Endothelial cell of umbilical vein (primary cell): Measurements from ENCODE around the gene RAI1. TPM values are rescaled to one million over a fixed set of nuclear protein-coding genes. Genes with fewer than 3 reads are reported as not detected.
A peak's percentile ranks its signal among the peaks of the same experiment; 100 is the strongest.

ENCODE experiments used
- BruUV-seq: library from RNA; stranded (reverse); fragments of 400-500 nt; replicated peaks from 2 replicates; lab custom pipeline; 2021; lab: Mats Ljungman, UMichigan
- CTCF ChIA-PET: fragments of 300-600, 350-600 bp; sonication (Branson Sonifier 250); formaldehyde crosslinking; loops from one replicate; lab custom pipeline; 2021; ENCODE audit warnings: antibody characterized with exemption, inconsistent platforms; lab: Charles Lee
- POLR2A ChIA-PET: fragments of 300-600, 350-600 bp; sonication (Branson Sonifier 250); formaldehyde crosslinking; loops from one replicate; lab custom pipeline; 2021; ENCODE audit warnings: antibody characterized with exemption, inconsistent platforms; lab: Charles Lee
- DNase-seq: peaks from one replicate; pipeline ENCODE4 v3.0.0-alpha.2; 2011; ENCODE audit warnings: low read depth, low spot score
- FAIRE-seq: peaks from 2 replicates; lab custom pipeline; 2011; peaks lifted over from hg19 to GRCh38; lab: Jason Lieb, UNC
- H2AFZ ChIP-seq: 2 replicates; pipeline ENCODE4 v1.6.0; 2012; ENCODE audit warnings: low read depth, low read length, control low read depth, inconsistent platforms
- H3K27ac ChIP-seq: 2 replicates; pipeline ENCODE4 v1.5.1; 2011; ENCODE audit warnings: low read depth, mild to moderate bottlenecking, control low read depth, low read length, moderate library complexity; ENCODE audit not compliant: insufficient read depth
- H3K27me3 ChIP-seq, 2 experiments: 2 replicates each; pipeline versions ENCODE4 v1.6.0 to v1.6.1; 2011; ENCODE audit warnings: low read length in 2 of 2, mixed read lengths in 1 of 2; ENCODE audit not compliant: control insufficient read depth in 2 of 2, insufficient read depth in 2 of 2
- H3K36me3 ChIP-seq, 2 experiments: 2 replicates in 1 of 2; 3 replicates in 1 of 2; pipeline ENCODE4 v1.5.1; 2011; ENCODE audit warnings: low read length in 2 of 2, mild to moderate bottlenecking in 1 of 2, moderate library complexity in 1 of 2; ENCODE audit not compliant: control insufficient read depth in 2 of 2, insufficient read depth in 2 of 2; ENCODE audit errors: extremely low read depth in 1 of 2
- H3K4me1 ChIP-seq: 3 replicates; pipeline ENCODE4 v1.5.1; 2011; ENCODE audit warnings: mild to moderate bottlenecking, low read length; ENCODE audit not compliant: control insufficient read depth, insufficient read depth; ENCODE audit errors: extremely low read depth
- H3K4me2 ChIP-seq: 2 replicates; pipeline ENCODE4 v1.6.1; 2011; ENCODE audit warnings: low read length, control low read depth, mixed read lengths; ENCODE audit not compliant: insufficient read depth
- H3K4me3 ChIP-seq, 3 experiments: fragments of 200-600 bp in 1 of 3; sonication (generic), shearing (Covaris generic) in 1 of 3; replicated peaks in 1 of 3; 2 replicates each; pipeline ENCODE4 v1.5.1; 2011 to 2016; ENCODE audit warnings: control low read depth in 3 of 3, low read length in 3 of 3, mild to moderate bottlenecking in 2 of 3, inconsistent platforms in 1 of 3, low read depth in 1 of 3, moderate library complexity in 1 of 3; ENCODE audit not compliant: insufficient read depth in 1 of 3
- H3K79me2 ChIP-seq: 2 replicates; pipeline ENCODE4 v1.6.0; 2012; ENCODE audit warnings: low read length, inconsistent platforms; ENCODE audit not compliant: control insufficient read depth, insufficient read depth
- H3K9ac ChIP-seq: replicated peaks from 2 replicates; pipeline ENCODE3; 2011; ENCODE audit warnings: low read length, control low read depth; ENCODE audit not compliant: insufficient read depth; ENCODE audit errors: extremely low read depth
- H3K9me1 ChIP-seq: replicated peaks from 3 replicates; pipeline ENCODE4 v1.6.0; 2011; ENCODE audit warnings: mild to moderate bottlenecking, low read length; ENCODE audit not compliant: control insufficient read depth, insufficient read depth; ENCODE audit errors: extremely low read depth
- H3K9me3 ChIP-seq: replicated peaks from 2 replicates; pipeline ENCODE4 v1.5.1; 2012; ENCODE audit warnings: low read length, inconsistent platforms; ENCODE audit not compliant: control insufficient read depth, insufficient read depth
- H4K20me1 ChIP-seq: replicated peaks from 2 replicates; pipeline ENCODE3; 2011; ENCODE audit warnings: mild to moderate bottlenecking, low read length; ENCODE audit not compliant: control insufficient read depth, insufficient read depth; ENCODE audit errors: extremely low read depth
- EZH2 ChIP-seq: IDR thresholded peaks from 2 replicates; pipeline ENCODE4 v1.6.1; 2012; ENCODE audit warnings: borderline replicate concordance, low read depth, mild to moderate bottlenecking, moderate library complexity, low read length, inconsistent platforms; ENCODE audit not compliant: severe bottlenecking
- FOS ChIP-seq: IDR thresholded peaks from 2 replicates; pipeline ENCODE4 v1.6.1; 2011; ENCODE audit warnings: mild to moderate bottlenecking, low read length, moderate library complexity, borderline replicate concordance; ENCODE audit not compliant: insufficient read depth
- GATA2 ChIP-seq: IDR thresholded peaks from 2 replicates; pipeline ENCODE4 v1.7.0; 2011; ENCODE audit warnings: low read depth, mild to moderate bottlenecking, moderate library complexity, mixed read lengths, low read length; ENCODE audit not compliant: insufficient read length, insufficient read depth
- JUN ChIP-seq: IDR thresholded peaks from 2 replicates; pipeline ENCODE4 v1.6.1; 2011; ENCODE audit warnings: borderline replicate concordance, low read depth; ENCODE audit not compliant: insufficient read length, insufficient read depth
- MAX ChIP-seq: IDR thresholded peaks from 2 replicates; pipeline ENCODE4 v1.6.1; 2011; ENCODE audit not compliant: insufficient read depth, insufficient read length
- MYC ChIP-seq: IDR thresholded peaks from one replicate; pipeline ENCODE4 v1.6.1; 2011; ENCODE audit warnings: mild to moderate bottlenecking, low read depth, low read length
- POLR2A ChIP-seq: IDR thresholded peaks from 2 replicates; pipeline ENCODE4 v1.6.1; 2012; ENCODE audit warnings: low read depth, mild to moderate bottlenecking, control low read depth, low read length
- POLR2AphosphoS5 ChIP-seq: IDR thresholded peaks from 2 replicates; pipeline ENCODE4 v1.6.1; 2012; ENCODE audit warnings: low read depth, mild to moderate bottlenecking, control low read depth, low read length, moderate library complexity; ENCODE audit not compliant: insufficient read depth
- dilution Hi-C: fragments of 300-500 bp; cut with MboI; formaldehyde crosslinking; loops from one replicate; pipeline ENCODE4 v1.15.0; 2019; ENCODE audit warnings: low sequenced_read_pairs; ENCODE audit not compliant: extremely low pct_ligation_motif_present
- intact Hi-C: fragments of 100-400 bp; cut with micrococcal nuclease; formaldehyde crosslinking; loops from one replicate; pipeline ENCODE4 v1.10.0; 2022
- polyA plus RNA-seq, 4 experiments: library from polyadenylated mRNA; depleted of rRNA in 3 of 4; stranded (reverse) in 3 of 4; unstranded in 1 of 4; fragments of >200 nt; gene quantifications; 2 replicates each; pipeline versions ENCODE4 v1.2.1 to v1.2.3, GENCODE V29; 2011 to 2012; ENCODE audit warnings: missing spikeins in 1 of 4
- total RNA-seq: library from RNA; stranded (reverse); gene quantifications from 2 replicates; pipeline ENCODE4 v1.2.3, GENCODE V29; 2021
- TF ChIP-seq, protein P1 (sequence below), 2 donors: IDR thresholded peaks; 1 replicate in 1 of 2; 2 replicates in 1 of 2; pipeline ENCODE4 v1.5.1; 2011; ENCODE audit warnings: low read length in 2 of 2, mild to moderate bottlenecking in 2 of 2, moderate library complexity in 2 of 2, control low read depth in 1 of 2, inconsistent platforms in 1 of 2, low read depth in 1 of 2; ENCODE audit not compliant: insufficient read depth in 1 of 2; ENCODE audit errors: extremely low read depth in 1 of 2

The RAI1 gene
- total and polyA plus RNA-seq, 2 donors (not counting 3 experiments of a cell fraction or from before 2014, with no cell fraction given), result 7.8 to 43.3 TPM

GRCh38 chr17:17810895-17811248 is 129.6 kb downstream of the RAI1 start:
- TF ChIP-seq MAX (no peak), GATA2 (no peak), POLR2A (no peak), POLR2AphosphoS5 (no peak), JUN (no peak)
- Histone ChIP-seq H3K9me1 (no peaks in the 10 kb centered on the region), H3K27me3 (no peaks in the 10 kb centered on the region), H4K20me1 (no peaks in the 10 kb centered on the region), H3K36me3 (peaks cover 12 to 22% of the 10 kb centered on the region in 2 experiments), H3K9ac (no peak overlapping the region), H3K27ac (no peak overlapping the region), H2AFZ (no peak overlapping the region), H3K4me3 (no peak overlapping the region), H3K9me3 (no peaks in the 10 kb centered on the region), H3K79me2 (no peaks in the 10 kb centered on the region), H3K4me1 (peaks cover 3% of the 10 kb centered on the region), H3K4me2 (no peak overlapping the region)
- POLR2A ChIA-PET, result no interaction called here
- intact Hi-C loops (loop anchor here (1.0 kb wide), 1 partner anchor 25 kb away; the partner anchor contains the start of gene SREBF1), dilution Hi-C loops (no loop called here)
- FAIRE-seq (no peak), DNase-seq (no peak)
- TSS peak; percentile 84 for BruUV-seq
- CTCF ChIA-PET, result interaction anchor here (0.6 to 8.9 kb wide), 9 partner anchors 20 to 464 kb away, joined by 3 to 68 read pairs (median 7); partner anchors contain the start of gene SREBF1

DNA sequence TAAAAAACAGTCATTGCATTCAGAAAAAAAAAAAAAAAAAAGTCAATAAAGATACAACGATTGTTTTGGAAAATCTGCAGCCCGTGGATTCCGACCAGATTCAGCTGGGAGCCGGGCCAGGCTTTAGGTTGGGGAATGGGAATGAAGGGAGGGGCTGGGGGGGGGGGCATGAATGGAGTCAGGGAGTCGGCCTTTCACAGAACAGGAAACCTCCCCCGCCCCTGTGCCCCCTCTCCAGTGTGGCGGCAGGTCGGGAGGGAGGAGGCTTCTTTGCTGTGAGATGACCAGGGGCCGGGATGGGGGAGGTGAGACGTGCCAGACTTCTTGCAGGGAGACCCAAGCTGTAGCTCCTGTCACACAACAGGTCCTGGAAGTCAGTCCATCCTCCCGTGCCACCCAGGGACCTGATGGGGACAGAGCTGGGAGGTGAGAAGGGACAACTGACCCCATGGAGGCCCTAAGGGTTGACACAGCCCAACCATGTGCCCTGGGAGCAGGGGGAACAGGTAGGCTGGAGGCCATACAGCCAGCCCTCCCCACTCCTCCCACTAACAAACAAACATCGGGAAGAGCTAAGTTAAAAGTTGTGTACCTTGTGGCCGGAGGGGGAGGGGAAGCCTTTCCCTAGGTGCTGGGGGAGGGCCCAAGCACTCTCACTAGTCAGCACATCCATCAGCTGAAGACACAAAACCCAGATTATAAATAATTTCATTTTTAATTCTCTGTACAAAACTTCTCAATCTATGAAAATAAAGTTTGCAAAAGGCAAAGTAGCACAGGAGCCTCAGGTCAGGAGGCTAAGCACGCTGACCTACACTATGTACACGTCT is 130.3 kb downstream of the RAI1 start:
- Histone ChIP-seq H4K20me1 (no peaks in the 10 kb centered on the region), H3K27ac (no peak overlapping the region), H2AFZ (no peak overlapping the region), H3K27me3 (no peaks in the 10 kb centered on the region), H3K79me2 (no peaks in the 10 kb centered on the region), H3K4me3 (no peak overlapping the region), H3K9ac (no peak overlapping the region), H3K4me2 (no peak overlapping the region), H3K9me3 (no peaks in the 10 kb centered on the region), H3K9me1 (no peaks in the 10 kb centered on the region), H3K4me1 (peaks cover 3% of the 10 kb centered on the region), H3K36me3 (peaks cover 12 to 22% of the 10 kb centered on the region in 2 experiments)
- peak; percentile 25 for DNase-seq
- intact Hi-C loops, result loop anchor here (1.0 to 2.0 kb wide), 4 partner anchors 49 to 221 kb away; partner anchors contain the start of gene RAI1
- POLR2A ChIA-PET, result interaction anchor here (0.8 kb wide), 1 partner anchor 221 kb away, joined by 3 read pairs; no protein-coding TSS in a partner anchor
- CTCF ChIA-PET, result interaction anchor here (0.6 to 8.9 kb wide), 12 partner anchors 9 to 465 kb away, joined by 3 to 68 read pairs (median 4); partner anchors contain the start of gene SREBF1
- dilution Hi-C loops, result no loop called here
- no peak for FAIRE-seq
- TF ChIP-seq GATA2 (no peak), EZH2 (no peak), MAX (no peak), POLR2AphosphoS5 (no peak), POLR2A (no peak), MYC (no peak), FOS (no peak)
- TF ChIP-seq, protein P1, sequence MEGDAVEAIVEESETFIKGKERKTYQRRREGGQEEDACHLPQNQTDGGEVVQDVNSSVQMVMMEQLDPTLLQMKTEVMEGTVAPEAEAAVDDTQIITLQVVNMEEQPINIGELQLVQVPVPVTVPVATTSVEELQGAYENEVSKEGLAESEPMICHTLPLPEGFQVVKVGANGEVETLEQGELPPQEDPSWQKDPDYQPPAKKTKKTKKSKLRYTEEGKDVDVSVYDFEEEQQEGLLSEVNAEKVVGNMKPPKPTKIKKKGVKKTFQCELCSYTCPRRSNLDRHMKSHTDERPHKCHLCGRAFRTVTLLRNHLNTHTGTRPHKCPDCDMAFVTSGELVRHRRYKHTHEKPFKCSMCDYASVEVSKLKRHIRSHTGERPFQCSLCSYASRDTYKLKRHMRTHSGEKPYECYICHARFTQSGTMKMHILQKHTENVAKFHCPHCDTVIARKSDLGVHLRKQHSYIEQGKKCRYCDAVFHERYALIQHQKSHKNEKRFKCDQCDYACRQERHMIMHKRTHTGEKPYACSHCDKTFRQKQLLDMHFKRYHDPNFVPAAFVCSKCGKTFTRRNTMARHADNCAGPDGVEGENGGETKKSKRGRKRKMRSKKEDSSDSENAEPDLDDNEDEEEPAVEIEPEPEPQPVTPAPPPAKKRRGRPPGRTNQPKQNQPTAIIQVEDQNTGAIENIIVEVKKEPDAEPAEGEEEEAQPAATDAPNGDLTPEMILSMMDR (IDR thresholded peaks at IDR 0.05; ENCODE audit: extremely low read depth in 1 of 2, insufficient read depth in 1 of 2, low read depth in 1 of 2, low read length in 2 of 2), result no peak
- no TSS peak for BruUV-seq
